Measurements from ENCODE around the gene NMRK2.
A peak's percentile ranks its signal among the peaks of the same experiment; 100 is the strongest.

The NMRK2 gene

DNA sequence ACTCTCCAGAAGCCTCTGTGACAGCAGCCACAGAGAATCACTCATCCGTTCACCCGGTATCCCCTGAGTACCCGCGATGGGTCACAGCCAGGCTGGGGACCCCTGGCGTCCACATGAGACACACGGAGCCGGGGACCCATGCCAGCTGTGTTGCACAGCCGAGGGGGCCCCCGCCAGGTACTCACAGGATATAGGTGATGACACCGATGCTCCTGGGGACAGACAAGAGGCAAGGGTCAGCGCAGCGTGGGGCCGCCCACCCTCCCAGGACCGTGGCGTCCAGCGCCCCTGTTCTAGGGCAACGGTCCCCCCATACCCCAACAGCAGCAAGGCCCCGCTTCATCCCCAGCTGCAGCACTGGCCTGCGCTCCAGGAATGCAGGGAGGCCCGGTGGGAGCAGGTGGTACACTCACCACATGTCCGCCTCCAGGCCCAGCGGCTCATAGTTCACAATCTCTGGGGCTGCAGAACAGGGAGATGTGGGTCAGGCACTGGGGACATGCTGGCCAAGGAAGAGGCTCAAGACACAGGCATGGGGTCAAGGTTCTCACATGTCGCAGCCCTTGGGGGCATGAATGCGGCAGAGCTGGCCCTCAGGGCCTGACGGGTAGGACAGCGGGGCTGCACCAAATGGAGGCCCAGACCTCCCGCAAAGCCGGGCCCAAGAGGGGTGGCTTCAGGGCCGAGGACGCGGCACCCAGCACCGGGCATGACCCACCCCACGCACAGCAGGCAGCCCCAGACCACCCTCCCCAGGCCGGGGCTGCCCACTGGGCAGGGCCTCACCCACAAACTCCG is 30.8 kb downstream of the NMRK2 start:
- no peak overlapping the region for H3K27ac ChIP-seq
- TF ChIP-seq, protein P1, sequence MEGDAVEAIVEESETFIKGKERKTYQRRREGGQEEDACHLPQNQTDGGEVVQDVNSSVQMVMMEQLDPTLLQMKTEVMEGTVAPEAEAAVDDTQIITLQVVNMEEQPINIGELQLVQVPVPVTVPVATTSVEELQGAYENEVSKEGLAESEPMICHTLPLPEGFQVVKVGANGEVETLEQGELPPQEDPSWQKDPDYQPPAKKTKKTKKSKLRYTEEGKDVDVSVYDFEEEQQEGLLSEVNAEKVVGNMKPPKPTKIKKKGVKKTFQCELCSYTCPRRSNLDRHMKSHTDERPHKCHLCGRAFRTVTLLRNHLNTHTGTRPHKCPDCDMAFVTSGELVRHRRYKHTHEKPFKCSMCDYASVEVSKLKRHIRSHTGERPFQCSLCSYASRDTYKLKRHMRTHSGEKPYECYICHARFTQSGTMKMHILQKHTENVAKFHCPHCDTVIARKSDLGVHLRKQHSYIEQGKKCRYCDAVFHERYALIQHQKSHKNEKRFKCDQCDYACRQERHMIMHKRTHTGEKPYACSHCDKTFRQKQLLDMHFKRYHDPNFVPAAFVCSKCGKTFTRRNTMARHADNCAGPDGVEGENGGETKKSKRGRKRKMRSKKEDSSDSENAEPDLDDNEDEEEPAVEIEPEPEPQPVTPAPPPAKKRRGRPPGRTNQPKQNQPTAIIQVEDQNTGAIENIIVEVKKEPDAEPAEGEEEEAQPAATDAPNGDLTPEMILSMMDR (IDR thresholded peaks at IDR 0.05), result no peak
- TF ChIP-seq ZFX (IDR thresholded peaks at IDR 0.05; ENCODE audit: borderline replicate concordance), result no peak

DNA sequence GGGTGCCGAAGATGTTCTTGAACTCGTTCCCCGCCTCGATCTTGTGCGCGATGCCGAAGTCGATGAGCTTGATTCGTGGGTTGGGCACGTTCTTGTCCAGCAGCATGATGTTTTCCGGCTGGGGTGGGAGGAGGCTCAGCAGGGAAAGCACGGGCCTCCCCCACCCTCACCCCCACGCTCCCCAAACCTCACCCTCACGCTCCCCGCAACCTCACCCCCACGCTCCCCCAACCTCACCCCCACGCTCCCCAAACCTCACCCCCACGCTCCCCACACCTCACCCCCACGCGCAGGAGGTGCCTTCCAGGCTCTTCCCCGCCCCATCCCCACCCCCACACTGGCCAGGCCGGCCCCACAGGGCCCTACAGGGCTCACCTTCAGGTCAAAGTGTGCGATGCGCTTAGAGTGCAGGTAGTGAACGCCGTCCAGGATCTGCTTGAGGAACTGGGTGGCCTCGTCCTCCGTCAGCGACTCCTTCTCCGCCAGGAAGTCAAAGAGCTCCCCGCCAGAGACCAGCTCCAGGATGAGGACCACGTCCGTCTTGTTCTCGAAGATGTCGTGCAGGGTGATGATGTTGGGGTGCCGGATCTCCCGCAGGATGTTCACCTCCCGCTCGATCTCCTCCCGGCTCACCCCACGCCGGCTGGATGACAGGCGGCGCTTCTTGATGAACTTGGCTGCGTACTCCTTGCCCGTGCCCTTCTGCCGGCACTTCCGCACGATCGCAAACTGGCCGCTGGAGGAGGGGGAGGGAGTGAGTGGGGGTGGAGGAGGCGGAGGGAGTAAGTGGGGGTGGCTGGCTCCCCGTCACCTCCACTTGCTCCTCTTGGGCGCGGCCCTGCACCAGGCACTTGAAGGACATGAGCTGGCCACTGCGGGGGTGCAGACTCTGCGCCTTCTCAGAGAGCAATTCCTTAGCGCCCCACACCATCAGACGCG is 31.7 kb downstream of the NMRK2 start:
- TF ChIP-seq ZFX (IDR thresholded peaks at IDR 0.05; ENCODE audit: borderline replicate concordance), result no peak
- H3K27ac ChIP-seq, result no peak overlapping the region

DNA sequence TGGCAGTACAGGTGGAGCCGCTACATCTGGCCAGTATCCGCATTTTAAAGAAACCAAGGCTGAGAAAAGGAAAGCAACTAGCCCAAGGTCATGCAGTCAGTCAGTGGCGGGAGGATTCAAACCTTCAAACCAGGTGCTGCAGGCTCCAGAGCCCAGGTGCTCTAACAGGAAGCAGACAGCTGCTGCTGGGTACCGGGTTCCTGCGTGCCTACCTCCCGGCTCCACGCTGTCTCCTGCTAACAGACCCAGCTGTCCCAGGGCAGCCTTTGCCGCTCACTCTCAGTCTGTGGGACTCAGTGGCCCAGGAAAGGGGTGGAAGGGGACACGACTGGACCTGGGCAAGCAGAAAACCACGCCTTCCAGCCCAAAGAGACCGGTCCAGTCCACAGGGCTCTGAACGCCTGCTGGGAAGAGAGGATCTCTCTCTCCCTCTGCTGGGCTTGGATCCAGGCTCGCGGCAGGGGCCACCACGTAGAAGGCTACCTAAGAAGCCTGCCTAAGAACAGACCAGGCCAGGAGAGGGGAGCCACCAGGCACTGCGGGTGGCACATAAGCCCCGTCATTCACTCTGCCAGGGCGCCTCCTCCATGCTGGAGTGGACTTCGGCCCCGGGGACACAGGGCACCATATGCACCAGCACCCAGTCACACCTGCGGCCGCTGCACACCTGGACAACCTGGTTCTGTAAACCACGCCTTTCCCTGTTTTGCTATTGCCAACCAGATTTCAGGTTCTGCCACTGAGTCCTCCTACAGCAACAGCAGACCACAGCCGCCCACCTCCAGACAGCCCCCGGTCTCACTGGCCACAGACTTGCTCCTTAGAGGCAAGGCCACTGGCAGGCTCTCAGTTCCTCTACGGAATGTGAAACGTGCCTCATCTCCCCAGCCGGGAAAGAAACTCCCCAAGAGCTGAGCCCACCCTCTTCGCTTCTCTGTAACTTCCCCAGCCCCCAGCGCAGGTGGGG is 33.5 kb downstream of the NMRK2 start:
- H3K27ac ChIP-seq, result no peak overlapping the region; the same call in 1 of the 2 replicates
- TF ChIP-seq, protein P1 (IDR thresholded peaks at IDR 0.05), result no peak
- TF ChIP-seq ZFX (IDR thresholded peaks at IDR 0.05; ENCODE audit: borderline replicate concordance), result no peak

DNA sequence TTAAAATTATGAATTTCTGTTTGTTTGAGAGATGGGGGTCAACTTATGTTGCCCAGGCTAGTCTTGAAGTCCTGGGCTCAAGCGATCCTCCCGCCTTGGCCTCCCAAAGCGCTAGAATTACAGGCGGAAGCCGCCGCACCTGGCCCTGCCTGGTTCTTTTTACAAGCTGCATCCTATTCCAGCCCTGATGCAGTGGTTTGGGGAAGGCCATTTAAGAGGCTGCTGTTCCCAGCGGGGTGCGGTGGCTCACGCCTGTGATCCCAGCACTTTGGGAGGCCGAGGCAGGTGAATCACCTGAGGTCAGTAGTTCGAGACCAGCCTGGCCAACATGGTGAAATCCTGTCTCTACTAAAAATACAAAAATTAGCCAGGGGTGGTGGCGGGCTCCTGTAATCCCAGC is 35.1 kb downstream of the NMRK2 start:
- H3K27ac ChIP-seq, result peak overlapping the region; percentile 80

DNA sequence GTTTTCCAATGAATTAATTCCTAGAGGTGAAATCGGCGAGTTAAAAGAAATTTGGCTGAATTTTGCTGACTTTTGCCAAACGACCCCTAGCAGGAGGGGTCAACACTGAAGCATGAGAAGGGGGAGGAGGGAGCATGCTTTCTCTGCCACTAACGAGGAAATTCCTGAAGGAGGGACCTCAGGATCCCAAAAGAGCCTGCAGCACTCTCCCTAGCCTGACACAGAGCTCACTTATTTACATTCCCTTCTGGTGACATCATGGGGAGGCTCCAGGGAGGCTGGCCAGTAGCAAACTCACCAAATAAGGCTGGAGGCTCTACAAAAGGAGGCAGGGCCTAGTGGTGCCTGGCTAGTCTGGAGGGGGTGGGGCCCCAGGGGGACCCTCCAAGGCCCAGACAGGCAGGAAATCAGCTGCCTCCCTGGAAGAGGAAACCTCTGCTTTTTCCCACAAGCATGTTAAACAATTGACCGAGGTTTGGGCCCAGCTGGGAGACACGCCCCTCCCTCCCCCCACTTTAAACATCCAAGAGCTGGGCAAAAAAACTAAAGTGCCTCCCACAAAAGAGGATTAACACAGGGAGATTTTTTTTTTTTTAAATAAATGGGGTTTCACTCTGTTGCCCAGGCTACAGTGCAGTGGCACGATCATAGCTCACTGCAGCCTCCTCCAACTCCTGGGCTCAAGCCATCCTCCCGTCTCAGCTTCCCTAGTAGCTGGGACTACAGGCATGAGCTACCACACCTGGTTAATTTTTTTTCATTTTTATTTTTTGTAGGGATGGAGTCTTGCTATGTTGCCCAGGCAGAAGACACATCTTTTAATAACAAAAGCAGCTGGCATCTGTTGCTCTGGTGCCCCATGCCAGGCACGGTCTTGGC is 35.9 kb downstream of the NMRK2 start:
- no peak for TF ChIP-seq ZFX (IDR thresholded peaks at IDR 0.05; ENCODE audit: borderline replicate concordance)
- TF ChIP-seq, protein P1 (IDR thresholded peaks at IDR 0.05), result no peak
- peak overlapping the region; percentile 80 for H3K27ac ChIP-seq

DNA sequence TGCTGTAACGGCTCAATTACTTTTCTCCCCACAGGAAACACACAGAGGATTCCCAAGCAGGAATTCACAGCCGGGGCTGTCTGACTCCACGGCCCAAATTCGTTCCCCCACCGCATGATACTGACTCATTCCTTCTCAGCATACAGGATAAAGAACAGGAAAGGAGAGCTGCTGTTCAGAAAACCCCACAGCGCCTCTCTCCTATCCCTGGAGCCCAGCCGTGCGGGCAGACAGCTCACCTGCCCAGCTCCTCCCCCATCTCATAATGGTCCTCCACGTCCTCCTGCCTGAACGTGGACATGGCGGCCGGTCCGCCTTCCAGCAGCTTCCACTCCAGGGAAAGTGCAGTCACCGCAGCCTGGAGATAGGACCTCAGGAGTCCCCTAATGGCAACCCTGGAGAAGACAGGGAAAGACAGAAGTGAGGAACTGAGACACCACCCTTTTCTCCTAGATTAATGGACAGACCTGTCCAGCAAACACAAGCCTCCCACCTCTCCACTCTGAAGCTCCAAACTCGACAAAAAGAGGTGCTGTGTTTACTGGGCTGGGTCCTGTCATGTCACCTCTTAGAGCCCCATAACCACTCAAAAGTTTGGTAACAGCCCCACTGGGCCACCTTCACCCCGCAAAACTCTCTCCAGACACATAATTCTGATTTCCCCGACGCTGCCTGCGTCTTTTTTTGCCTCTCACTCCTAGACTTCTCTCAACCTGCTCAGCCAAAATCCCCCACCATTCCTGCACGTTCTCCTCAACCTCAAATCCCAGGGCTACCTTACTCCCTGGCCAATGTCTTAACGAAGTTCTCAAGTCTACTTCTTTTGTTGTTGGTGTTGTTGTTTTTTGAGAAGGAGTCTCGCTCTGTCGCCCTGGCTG is 36.8 kb downstream of the NMRK2 start:
- no peak for TF ChIP-seq ZFX (IDR thresholded peaks at IDR 0.05; ENCODE audit: borderline replicate concordance)
- TF ChIP-seq, protein P1 (IDR thresholded peaks at IDR 0.05), result peak; percentile 17
- peak overlapping the region; percentile 80 for H3K27ac ChIP-seq
